ENCODE results near the gene IFNK.

IFNK gene

DNA sequence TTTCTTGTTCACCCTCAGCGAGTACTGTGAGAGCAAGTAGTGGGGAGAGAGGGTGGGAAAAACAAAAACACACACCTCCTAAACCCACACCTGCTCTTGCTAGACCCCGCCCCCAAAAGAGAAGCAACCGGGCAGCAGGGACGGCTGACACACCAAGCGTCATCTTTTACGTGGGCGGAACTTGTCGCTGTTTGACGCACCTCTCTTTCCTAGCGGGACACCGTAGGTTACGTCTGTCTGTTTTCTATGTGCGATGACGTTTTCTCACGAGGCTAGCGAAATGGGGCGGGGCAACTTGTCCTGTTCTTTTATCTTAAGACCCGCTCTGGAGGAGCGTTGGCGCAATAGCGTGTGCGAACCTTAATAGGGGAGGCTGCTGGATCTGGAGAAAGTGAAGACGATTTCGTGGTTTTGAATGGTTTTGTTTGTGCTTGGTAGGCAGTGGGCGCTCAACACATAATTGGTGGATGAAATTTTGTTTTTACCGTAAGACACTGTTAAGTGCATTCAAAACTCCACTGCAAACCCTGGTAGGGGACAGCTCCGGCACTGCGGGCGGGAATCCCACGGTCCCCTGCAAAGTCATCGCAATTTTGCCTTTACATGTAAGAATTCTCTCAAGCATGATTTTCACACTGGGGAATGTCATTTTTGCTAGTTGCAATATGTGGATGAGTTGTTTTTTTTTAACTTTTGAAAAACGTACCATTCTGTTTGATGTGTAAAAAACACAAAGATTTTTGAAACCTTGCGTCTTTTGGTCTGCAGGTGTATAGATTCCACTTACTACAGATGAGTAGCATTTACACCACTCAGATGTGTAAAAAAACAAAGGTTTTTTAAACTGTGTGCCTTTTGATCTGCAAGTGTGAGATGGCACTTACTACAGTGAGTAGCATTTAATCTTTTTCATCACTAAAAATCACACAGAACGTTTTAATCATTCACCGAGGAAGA lies 49.8 kb downstream of the IFNK start:
- peak; percentile 93 to 94 for DNase-seq (ENCODE audit: low read depth in 2 of 2)

Data from fibroblast of skin of left biceps (primary cell).